Neural cell (in vitro differentiated cells): ENCODE measurements around the gene CHD9NB. TPM values are rescaled to one million over a fixed set of nuclear protein-coding genes. Genes with fewer than 3 reads are reported as not detected.

Experiments
- H2AFZ ChIP-seq: fragments of 200-600, 300-800 bp; sonication (generic), shearing (Covaris generic); 2 replicates; pipeline ENCODE4 v1.6.0; 2014; ENCODE audit warnings: low read depth, mild to moderate bottlenecking, antibody characterized with exemption, low read length, moderate library complexity
- H3F3A ChIP-seq: fragments of 200-600 bp; shearing (Covaris generic); 2 replicates; pipeline ENCODE4 v1.6.1; 2016; ENCODE audit warnings: mild to moderate bottlenecking, moderate library complexity, mixed read lengths, antibody characterized with exemption, low read length; ENCODE audit not compliant: insufficient read depth, poor library complexity, severe bottlenecking
- H3K27ac ChIP-seq: fragments of 200-600, 300-800 bp; sonication (generic), shearing (Covaris generic); 2 replicates; pipeline ENCODE4 v1.5.1; 2014; ENCODE audit warnings: mild to moderate bottlenecking, low read length, moderate library complexity
- H3K27me3 ChIP-seq: fragments of 300-800, 200-600 bp; sonication (generic), shearing (Covaris generic); 2 replicates; pipeline ENCODE4 v1.6.0; 2014; ENCODE audit warnings: mild to moderate bottlenecking, low read depth, low read length, moderate library complexity; ENCODE audit not compliant: insufficient read depth
- H3K36me3 ChIP-seq: fragments of 300-800, 200-600 bp; sonication (generic), shearing (Covaris generic); 2 replicates; pipeline ENCODE4 v1.5.1; 2014; ENCODE audit warnings: mild to moderate bottlenecking, antibody characterized with exemption, low read length, moderate library complexity; ENCODE audit not compliant: insufficient read depth
- H3K4me2 ChIP-seq: fragments of 300-800, 200-600 bp; sonication (generic), shearing (Covaris generic); 2 replicates; pipeline ENCODE4 v1.6.0; 2014; ENCODE audit warnings: mild to moderate bottlenecking, low read length
- H3K4me3 ChIP-seq: fragments of 300-800, 200-600 bp; sonication (generic), shearing (Covaris generic); 2 replicates; pipeline ENCODE4 v1.5.1; 2014; ENCODE audit warnings: mild to moderate bottlenecking, low read length, moderate library complexity
- H3K79me2 ChIP-seq: fragments of 200-600 bp; shearing (Covaris generic); replicated peaks from 2 replicates; pipeline ENCODE4 v1.6.0; 2014; ENCODE audit warnings: mild to moderate bottlenecking, low read length, moderate library complexity; ENCODE audit not compliant: insufficient read depth
- H3K9ac ChIP-seq: fragments of 300-800, 200-600 bp; sonication (generic), shearing (Covaris generic); 2 replicates; pipeline ENCODE4 v1.6.1; 2016; ENCODE audit warnings: mild to moderate bottlenecking, low read length, mixed read lengths
- H3K9me2 ChIP-seq: fragments of 200-600 bp; shearing (Covaris generic); 2 replicates; pipeline ENCODE4 v1.6.1; 2016; ENCODE audit warnings: mild to moderate bottlenecking, low read length, mixed read lengths; ENCODE audit not compliant: insufficient read depth
- H3K9me3 ChIP-seq: fragments of 200-600, 300-800 bp; sonication (generic), shearing (Covaris generic); 2 replicates; pipeline ENCODE4 v1.6.1; 2016; ENCODE audit warnings: mild to moderate bottlenecking, mixed run types, low read length, moderate library complexity, mixed read lengths
- H4K20me1 ChIP-seq: fragments of 200-600 bp; shearing (Covaris generic); 2 replicates; pipeline ENCODE4 v1.6.1; 2016; ENCODE audit warnings: mild to moderate bottlenecking, mixed run types; ENCODE audit not compliant: insufficient read depth
- CTCF ChIP-seq: fragments of 450-650 bp; IDR thresholded peaks from 2 replicates; pipeline ENCODE4 v1.5.1; 2014; ENCODE audit warnings: antibody characterized with exemption, mild to moderate bottlenecking, moderate library complexity; ENCODE audit not compliant: poor library complexity, severe bottlenecking
- EP300 ChIP-seq: fragments of 450-650 bp; conservative IDR thresholded peaks from 2 replicates; pipeline ENCODE4 v1.6.1; 2014; ENCODE audit warnings: antibody characterized with exemption, mild to moderate bottlenecking, moderate library complexity; ENCODE audit not compliant: poor library complexity, severe bottlenecking
- EZH2 ChIP-seq: fragments of 200-600, 300-800 bp; shearing (Covaris generic), sonication (generic); IDR thresholded peaks from 2 replicates; pipeline ENCODE4 v1.6.1; 2014; ENCODE audit warnings: antibody characterized with exemption, low read length, borderline replicate concordance, mild to moderate bottlenecking; ENCODE audit not compliant: insufficient read depth, poor library complexity, severe bottlenecking
- MXI1 ChIP-seq: fragments of 450-650 bp; conservative IDR thresholded peaks from 2 replicates; pipeline ENCODE4 v1.6.1; 2014; ENCODE audit warnings: antibody characterized with exemption, mild to moderate bottlenecking; ENCODE audit not compliant: poor library complexity, severe bottlenecking
- POLR2AphosphoS5 ChIP-seq: IDR thresholded peaks from 2 replicates; pipeline ENCODE4 v1.6.1; 2012
- RAD21 ChIP-seq: fragments of 450-650 bp; conservative IDR thresholded peaks from 2 replicates; pipeline ENCODE4 v1.6.1; 2014; ENCODE audit warnings: antibody characterized with exemption, mild to moderate bottlenecking, moderate library complexity
- SMC3 ChIP-seq: fragments of 450-650 bp; conservative IDR thresholded peaks from 2 replicates; pipeline ENCODE4 v1.6.1; 2014; ENCODE audit warnings: antibody characterized with exemption, mild to moderate bottlenecking, moderate library complexity; ENCODE audit not compliant: poor library complexity
- TAF1 ChIP-seq: IDR thresholded peaks from 2 replicates; pipeline ENCODE4 v1.6.1; 2012; ENCODE audit warnings: low read depth
- polyA plus RNA-seq: library from polyadenylated mRNA; depleted of rRNA; stranded (reverse); fragments of >200 nt; gene quantifications from 2 replicates; pipeline ENCODE4 v1.2.3, GENCODE V29; 2014
- TF ChIP-seq, protein P1 (sequence below): IDR thresholded peaks from 2 replicates; pipeline ENCODE4 v1.6.1; 2012; ENCODE audit warnings: borderline replicate concordance

Gene CHD9NB
- polyA plus RNA-seq, 1 donor from 2014 or later = 0.17 TPM

DNA sequence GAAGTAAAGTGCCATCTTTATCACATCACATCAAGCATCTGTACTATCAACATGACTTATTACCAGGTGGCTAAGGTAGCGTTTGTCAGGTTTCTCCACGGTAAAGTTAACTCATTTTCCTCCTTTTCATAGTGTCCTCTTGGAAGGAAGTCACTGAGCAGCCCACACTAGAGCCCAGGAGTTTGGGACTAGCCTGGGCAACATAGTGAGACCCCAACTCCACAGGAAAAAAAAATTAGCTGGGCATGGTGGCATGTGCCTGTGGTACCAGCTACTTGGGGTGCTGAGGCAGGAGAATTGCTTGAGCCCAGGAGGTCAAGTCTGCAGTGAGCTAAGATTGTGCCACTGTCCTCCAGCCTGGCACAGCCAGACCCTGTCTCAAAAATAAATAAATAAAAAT lies 15.0 kb upstream of the CHD9NB start:
- no peak overlapping the region for H3K27ac ChIP-seq
- H3F3A ChIP-seq = no peaks in the 10 kb centered on the region
- no peaks in the 10 kb centered on the region for H3K79me2 ChIP-seq
- H3K9me3 ChIP-seq = no peaks in the 10 kb centered on the region
- no peaks in the 10 kb centered on the region for H3K9me2 ChIP-seq
- no peak overlapping the region for H3K9ac ChIP-seq
- H3K27me3 ChIP-seq = no peaks in the 10 kb centered on the region
- H3K36me3 ChIP-seq = no peaks in the 10 kb centered on the region
- no peak overlapping the region for H2AFZ ChIP-seq
- H3K4me2 ChIP-seq = no peak overlapping the region
- no peak overlapping the region for H3K4me3 ChIP-seq
- TF ChIP-seq SMC3 = no peak
- no peak for TF ChIP-seq RAD21
- TF ChIP-seq MXI1 = no peak
- no peak for TF ChIP-seq CTCF
- no peak for TF ChIP-seq TAF1
- no peaks in the 10 kb centered on the region for H4K20me1 ChIP-seq

DNA sequence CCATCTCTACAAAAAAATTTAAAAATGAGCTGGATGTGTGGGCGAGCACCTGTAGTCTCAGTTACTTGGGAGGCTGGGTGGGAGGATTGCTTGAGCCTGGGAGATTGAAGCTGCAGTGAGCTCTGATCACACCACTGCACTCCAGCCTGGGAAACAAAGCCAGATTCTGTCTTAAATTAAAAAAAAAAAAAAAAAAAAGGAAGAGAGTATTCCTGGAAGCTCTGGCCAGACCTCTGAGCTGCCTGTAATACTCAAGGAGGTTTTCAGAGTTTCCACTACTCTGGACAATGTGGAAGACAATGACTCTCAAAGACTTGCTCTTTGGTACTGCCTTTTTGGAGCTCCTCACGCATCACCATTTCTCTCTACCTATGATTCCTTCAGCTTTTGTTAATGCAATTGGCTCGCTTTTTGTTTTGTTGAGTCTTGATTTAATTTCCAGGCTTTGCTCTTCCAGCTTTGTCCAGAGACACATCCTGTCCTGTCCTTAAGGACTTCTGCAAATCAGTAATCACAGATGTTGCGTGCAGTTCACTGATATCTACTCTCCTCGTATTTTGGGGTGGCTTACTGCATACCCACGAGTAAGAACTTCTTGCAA lies 12.9 kb upstream of the CHD9NB start:
- Histone ChIP-seq H3K9me3 (no peaks in the 10 kb centered on the region), H3K79me2 (no peaks in the 10 kb centered on the region), H3K9me2 (no peaks in the 10 kb centered on the region), H3F3A (no peaks in the 10 kb centered on the region), H3K4me2 (no peak overlapping the region), H4K20me1 (no peaks in the 10 kb centered on the region), H2AFZ (no peak overlapping the region), H3K4me3 (no peak overlapping the region), H3K27me3 (no peaks in the 10 kb centered on the region), H3K9ac (no peak overlapping the region), H3K36me3 (no peaks in the 10 kb centered on the region), H3K27ac (no peak overlapping the region)
- no peak for TF ChIP-seq RAD21
- no peak for TF ChIP-seq SMC3
- TF ChIP-seq EP300 = no peak
- TF ChIP-seq, protein P1, sequence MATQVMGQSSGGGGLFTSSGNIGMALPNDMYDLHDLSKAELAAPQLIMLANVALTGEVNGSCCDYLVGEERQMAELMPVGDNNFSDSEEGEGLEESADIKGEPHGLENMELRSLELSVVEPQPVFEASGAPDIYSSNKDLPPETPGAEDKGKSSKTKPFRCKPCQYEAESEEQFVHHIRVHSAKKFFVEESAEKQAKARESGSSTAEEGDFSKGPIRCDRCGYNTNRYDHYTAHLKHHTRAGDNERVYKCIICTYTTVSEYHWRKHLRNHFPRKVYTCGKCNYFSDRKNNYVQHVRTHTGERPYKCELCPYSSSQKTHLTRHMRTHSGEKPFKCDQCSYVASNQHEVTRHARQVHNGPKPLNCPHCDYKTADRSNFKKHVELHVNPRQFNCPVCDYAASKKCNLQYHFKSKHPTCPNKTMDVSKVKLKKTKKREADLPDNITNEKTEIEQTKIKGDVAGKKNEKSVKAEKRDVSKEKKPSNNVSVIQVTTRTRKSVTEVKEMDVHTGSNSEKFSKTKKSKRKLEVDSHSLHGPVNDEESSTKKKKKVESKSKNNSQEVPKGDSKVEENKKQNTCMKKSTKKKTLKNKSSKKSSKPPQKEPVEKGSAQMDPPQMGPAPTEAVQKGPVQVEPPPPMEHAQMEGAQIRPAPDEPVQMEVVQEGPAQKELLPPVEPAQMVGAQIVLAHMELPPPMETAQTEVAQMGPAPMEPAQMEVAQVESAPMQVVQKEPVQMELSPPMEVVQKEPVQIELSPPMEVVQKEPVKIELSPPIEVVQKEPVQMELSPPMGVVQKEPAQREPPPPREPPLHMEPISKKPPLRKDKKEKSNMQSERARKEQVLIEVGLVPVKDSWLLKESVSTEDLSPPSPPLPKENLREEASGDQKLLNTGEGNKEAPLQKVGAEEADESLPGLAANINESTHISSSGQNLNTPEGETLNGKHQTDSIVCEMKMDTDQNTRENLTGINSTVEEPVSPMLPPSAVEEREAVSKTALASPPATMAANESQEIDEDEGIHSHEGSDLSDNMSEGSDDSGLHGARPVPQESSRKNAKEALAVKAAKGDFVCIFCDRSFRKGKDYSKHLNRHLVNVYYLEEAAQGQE = no peak
- no peak for TF ChIP-seq MXI1
- TF ChIP-seq EZH2 = no peak
- no peak for TF ChIP-seq POLR2AphosphoS5
